ENCODE measurements around the gene SPATA2. TPM values are rescaled to one million over a fixed set of nuclear protein-coding genes. Genes with fewer than 3 reads are reported as not detected.

The SPATA2 gene
- total RNA-seq, 1 experiment from 2014 or later = 8.3 TPM

DNA sequence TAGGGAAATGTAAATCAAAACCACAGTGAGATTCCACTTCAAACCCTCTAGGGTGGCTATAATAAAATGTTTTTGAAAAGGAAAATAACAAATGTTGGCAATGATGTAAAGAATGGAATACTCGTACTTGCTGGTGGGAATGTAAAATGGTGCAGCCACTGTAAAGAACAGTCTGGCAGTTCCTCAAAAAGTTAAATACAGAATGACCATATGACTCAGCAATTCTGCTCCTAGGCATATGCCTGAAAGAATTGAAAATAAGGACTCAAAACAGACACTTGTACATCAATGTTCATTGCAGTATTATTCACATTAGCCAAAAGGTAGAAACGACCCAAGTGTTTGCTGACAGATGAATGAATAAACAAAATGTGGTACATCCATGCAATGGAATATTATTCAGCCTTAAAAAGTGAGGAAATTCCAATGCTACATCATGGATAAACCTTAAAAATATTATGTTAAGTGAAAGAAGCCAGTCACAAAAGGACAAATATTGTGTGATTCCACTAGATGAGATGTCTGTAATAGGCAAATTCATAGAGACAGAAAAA, 10.6 kb upstream of the SPATA2 start:
- Histone ChIP-seq H3K9me3 (ENCODE audit: control insufficient read depth, insufficient read depth, low read depth, low read length) (no peaks in the 10 kb centered on the region), H3K27ac (ENCODE audit: low read length) (no peak overlapping the region), H3K27me3 (ENCODE audit: control insufficient read depth, insufficient read depth, low read length) (no peaks in the 10 kb centered on the region), H3K36me3 (ENCODE audit: control insufficient read depth, insufficient read depth, low read length) (no peaks in the 10 kb centered on the region), H3K4me1 (ENCODE audit: control insufficient read depth, insufficient read depth, low read length) (no peaks in the 10 kb centered on the region), H3K4me3 (ENCODE audit: low read depth in 2 of 2, low read length in 2 of 2) (no peak overlapping the region)
- TF ChIP-seq SIN3A (IDR thresholded peaks at IDR 0.05; ENCODE audit: borderline replicate concordance, insufficient read depth, low read depth, low read length) = no peak
- no peak for TF ChIP-seq TCF7L2 (IDR thresholded peaks at IDR 0.05; ENCODE audit: low read depth, low read length)
- TF ChIP-seq, protein P1, sequence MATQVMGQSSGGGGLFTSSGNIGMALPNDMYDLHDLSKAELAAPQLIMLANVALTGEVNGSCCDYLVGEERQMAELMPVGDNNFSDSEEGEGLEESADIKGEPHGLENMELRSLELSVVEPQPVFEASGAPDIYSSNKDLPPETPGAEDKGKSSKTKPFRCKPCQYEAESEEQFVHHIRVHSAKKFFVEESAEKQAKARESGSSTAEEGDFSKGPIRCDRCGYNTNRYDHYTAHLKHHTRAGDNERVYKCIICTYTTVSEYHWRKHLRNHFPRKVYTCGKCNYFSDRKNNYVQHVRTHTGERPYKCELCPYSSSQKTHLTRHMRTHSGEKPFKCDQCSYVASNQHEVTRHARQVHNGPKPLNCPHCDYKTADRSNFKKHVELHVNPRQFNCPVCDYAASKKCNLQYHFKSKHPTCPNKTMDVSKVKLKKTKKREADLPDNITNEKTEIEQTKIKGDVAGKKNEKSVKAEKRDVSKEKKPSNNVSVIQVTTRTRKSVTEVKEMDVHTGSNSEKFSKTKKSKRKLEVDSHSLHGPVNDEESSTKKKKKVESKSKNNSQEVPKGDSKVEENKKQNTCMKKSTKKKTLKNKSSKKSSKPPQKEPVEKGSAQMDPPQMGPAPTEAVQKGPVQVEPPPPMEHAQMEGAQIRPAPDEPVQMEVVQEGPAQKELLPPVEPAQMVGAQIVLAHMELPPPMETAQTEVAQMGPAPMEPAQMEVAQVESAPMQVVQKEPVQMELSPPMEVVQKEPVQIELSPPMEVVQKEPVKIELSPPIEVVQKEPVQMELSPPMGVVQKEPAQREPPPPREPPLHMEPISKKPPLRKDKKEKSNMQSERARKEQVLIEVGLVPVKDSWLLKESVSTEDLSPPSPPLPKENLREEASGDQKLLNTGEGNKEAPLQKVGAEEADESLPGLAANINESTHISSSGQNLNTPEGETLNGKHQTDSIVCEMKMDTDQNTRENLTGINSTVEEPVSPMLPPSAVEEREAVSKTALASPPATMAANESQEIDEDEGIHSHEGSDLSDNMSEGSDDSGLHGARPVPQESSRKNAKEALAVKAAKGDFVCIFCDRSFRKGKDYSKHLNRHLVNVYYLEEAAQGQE (IDR thresholded peaks at IDR 0.05; ENCODE audit: insufficient read depth in 1 of 2, low read depth in 2 of 2, low read length in 1 of 2) = no peak
- no peak for TF ChIP-seq POLR2AphosphoS5 (IDR thresholded peaks at IDR 0.05; ENCODE audit: low read depth, low read length)
- TF ChIP-seq, protein P2, sequence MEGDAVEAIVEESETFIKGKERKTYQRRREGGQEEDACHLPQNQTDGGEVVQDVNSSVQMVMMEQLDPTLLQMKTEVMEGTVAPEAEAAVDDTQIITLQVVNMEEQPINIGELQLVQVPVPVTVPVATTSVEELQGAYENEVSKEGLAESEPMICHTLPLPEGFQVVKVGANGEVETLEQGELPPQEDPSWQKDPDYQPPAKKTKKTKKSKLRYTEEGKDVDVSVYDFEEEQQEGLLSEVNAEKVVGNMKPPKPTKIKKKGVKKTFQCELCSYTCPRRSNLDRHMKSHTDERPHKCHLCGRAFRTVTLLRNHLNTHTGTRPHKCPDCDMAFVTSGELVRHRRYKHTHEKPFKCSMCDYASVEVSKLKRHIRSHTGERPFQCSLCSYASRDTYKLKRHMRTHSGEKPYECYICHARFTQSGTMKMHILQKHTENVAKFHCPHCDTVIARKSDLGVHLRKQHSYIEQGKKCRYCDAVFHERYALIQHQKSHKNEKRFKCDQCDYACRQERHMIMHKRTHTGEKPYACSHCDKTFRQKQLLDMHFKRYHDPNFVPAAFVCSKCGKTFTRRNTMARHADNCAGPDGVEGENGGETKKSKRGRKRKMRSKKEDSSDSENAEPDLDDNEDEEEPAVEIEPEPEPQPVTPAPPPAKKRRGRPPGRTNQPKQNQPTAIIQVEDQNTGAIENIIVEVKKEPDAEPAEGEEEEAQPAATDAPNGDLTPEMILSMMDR (IDR thresholded peaks at IDR 0.05) = no peak
- no peak for DNase-seq (ENCODE audit: low read depth, low spot score)
- no TSS peak for BruUV-seq (replicated peaks)
- ATAC-seq = no peak
- CTCF ChIA-PET = no interaction called here
- POLR2A ChIA-PET = no interaction called here
- in situ Hi-C loops (cut with HindIII; ENCODE audit: low pct_unique_long_range_greater_than_20kb, low sequenced_read_pairs) (no loop called here), intact Hi-C loops (cut with micrococcal nuclease; ENCODE audit: unreplicated experiment) (no loop called here)

DNA sequence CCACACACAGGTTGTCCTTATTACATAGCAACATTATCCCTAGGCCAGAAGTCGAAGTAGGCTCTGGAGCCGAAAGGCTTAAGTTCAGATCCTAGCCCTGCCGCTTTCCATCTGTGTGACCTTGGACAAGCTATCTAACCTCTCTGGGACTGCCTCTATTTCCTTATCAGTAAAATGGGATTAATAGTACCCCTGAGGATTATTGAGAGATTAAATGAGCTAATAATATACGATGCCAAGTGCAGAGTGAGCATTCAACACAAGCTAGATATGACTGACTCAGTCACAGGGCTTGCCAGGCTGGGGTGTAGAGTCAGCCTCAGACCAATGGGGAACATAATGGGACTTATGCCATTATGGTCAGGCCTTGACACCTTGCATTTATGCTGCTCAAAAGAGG, 8.9 kb upstream of the SPATA2 start:
- Histone ChIP-seq H3K27me3 (ENCODE audit: control insufficient read depth, insufficient read depth, low read length) (no peaks in the 10 kb centered on the region), H3K4me3 (ENCODE audit: low read depth in 2 of 2, low read length in 2 of 2) (no peak overlapping the region), H3K4me1 (ENCODE audit: control insufficient read depth, insufficient read depth, low read length) (no peaks in the 10 kb centered on the region), H3K27ac (ENCODE audit: low read length) (no peak overlapping the region), H3K9me3 (ENCODE audit: control insufficient read depth, insufficient read depth, low read depth, low read length) (no peaks in the 10 kb centered on the region), H3K36me3 (ENCODE audit: control insufficient read depth, insufficient read depth, low read length) (no peaks in the 10 kb centered on the region)
- CTCF ChIA-PET = interaction anchor here (0.6 kb wide), 1 partner anchor 12 kb away, joined by 5 read pairs; no protein-coding TSS in a partner anchor
- TF ChIP-seq, protein P2 (IDR thresholded peaks at IDR 0.05) = no peak
- TF ChIP-seq TCF7L2 (IDR thresholded peaks at IDR 0.05; ENCODE audit: low read depth, low read length) (no peak), SIN3A (IDR thresholded peaks at IDR 0.05; ENCODE audit: borderline replicate concordance, insufficient read depth, low read depth, low read length) (no peak), POLR2AphosphoS5 (IDR thresholded peaks at IDR 0.05; ENCODE audit: low read depth, low read length) (no peak)
- TF ChIP-seq, protein P1 (IDR thresholded peaks at IDR 0.05; ENCODE audit: insufficient read depth in 1 of 2, low read depth in 2 of 2, low read length in 1 of 2) = no peak
- ATAC-seq = no peak
- POLR2A ChIA-PET = interaction anchor here (0.7 kb wide), 1 partner anchor 228 kb away, joined by 13 read pairs; no protein-coding TSS in a partner anchor
- in situ Hi-C loops (cut with HindIII; ENCODE audit: low pct_unique_long_range_greater_than_20kb, low sequenced_read_pairs) (no loop called here), intact Hi-C loops (cut with micrococcal nuclease; ENCODE audit: unreplicated experiment) (no loop called here)
- no peak for DNase-seq (ENCODE audit: low read depth, low spot score)
- BruUV-seq (replicated peaks) = no TSS peak

Measured in Panc1 (cell line).